Coronary artery (tissue), 2 donors: Measurements from ENCODE around the gene GPC3.

Experiments used
- DNase-seq: peaks from one replicate; pipeline ENCODE4 v3.0.0-alpha.2; 2017; ENCODE audit warnings: low spot score
- H3K27ac ChIP-seq, 2 donors: fragments of 200-600 bp; sonication (generic); one replicate each; pipeline ENCODE4 v1.5.1; 2016 to 2019
- H3K4me3 ChIP-seq: fragments of 200-600 bp; sonication (generic); 2 replicates; pipeline ENCODE4 v1.5.1; 2016; ENCODE audit warnings: mild to moderate bottlenecking, moderate library complexity
- TF ChIP-seq, protein P1 (sequence below): fragments of 200-600 bp; sonication (generic); IDR thresholded peaks from one replicate; pipeline ENCODE4 v1.5.1; 2019; ENCODE audit warnings: antibody characterized with exemption

The GPC3 gene

DNA sequence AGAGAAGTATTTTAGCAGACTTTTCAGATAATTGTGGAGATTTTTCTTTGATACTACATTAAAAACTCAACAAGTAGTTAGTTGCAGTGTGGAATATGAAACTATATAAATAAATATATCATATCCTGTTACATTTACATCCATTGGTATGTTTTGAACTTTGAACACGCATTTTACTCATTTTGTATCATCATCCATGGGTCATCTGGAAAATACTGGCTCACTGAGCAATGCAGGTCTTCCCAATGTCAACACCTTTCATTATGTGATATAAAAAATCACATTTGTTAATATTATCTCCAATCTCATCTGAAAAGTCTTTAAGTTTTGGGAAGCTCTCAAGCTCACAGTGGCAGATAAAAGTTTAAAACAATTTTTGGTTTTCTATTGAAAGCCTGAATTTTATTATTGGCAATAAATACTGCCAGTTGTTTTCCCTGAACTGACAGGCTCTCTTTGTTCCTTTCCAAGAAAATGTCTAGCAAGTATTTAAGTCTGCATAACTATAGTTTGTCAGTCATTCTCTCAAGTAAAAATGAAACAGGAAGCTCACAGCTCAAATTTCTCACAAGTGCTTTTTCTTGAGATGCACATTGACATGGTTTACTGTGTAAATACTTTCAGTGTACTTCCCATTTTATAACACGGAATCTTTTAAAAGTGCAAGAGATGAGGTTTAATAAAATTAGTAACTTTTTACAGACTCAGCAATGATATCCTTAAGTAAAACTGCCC lies 386.6 kb downstream of the GPC3 start:
- TF ChIP-seq, protein P1, sequence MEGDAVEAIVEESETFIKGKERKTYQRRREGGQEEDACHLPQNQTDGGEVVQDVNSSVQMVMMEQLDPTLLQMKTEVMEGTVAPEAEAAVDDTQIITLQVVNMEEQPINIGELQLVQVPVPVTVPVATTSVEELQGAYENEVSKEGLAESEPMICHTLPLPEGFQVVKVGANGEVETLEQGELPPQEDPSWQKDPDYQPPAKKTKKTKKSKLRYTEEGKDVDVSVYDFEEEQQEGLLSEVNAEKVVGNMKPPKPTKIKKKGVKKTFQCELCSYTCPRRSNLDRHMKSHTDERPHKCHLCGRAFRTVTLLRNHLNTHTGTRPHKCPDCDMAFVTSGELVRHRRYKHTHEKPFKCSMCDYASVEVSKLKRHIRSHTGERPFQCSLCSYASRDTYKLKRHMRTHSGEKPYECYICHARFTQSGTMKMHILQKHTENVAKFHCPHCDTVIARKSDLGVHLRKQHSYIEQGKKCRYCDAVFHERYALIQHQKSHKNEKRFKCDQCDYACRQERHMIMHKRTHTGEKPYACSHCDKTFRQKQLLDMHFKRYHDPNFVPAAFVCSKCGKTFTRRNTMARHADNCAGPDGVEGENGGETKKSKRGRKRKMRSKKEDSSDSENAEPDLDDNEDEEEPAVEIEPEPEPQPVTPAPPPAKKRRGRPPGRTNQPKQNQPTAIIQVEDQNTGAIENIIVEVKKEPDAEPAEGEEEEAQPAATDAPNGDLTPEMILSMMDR: no peak
- no peak overlapping the region for H3K4me3 ChIP-seq
- DNase-seq: no peak
- H3K27ac ChIP-seq: no peak overlapping the region

DNA sequence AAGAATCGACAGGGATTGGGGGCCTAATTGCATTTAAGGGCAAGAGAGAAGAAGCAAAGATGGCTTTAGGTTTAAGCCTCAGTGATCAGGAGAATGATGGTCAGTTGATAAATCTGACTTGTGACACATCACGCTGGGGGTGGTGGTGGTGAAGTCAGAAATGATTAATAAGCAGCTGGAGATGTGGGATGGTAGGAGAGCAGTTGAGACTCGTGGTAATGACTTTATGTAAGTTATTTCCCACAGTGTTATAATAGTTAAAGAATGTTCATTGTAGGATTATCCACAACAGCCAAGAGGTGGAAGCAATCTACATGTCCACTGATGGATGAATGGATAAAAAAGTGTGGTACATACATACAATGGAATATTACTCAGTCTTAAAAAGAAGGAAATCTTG lies 391.2 kb downstream of the GPC3 start:
- TF ChIP-seq, protein P1: no peak
- H3K4me3 ChIP-seq: no peak overlapping the region
- no peak for DNase-seq
- H3K27ac ChIP-seq: no peak overlapping the region

DNA sequence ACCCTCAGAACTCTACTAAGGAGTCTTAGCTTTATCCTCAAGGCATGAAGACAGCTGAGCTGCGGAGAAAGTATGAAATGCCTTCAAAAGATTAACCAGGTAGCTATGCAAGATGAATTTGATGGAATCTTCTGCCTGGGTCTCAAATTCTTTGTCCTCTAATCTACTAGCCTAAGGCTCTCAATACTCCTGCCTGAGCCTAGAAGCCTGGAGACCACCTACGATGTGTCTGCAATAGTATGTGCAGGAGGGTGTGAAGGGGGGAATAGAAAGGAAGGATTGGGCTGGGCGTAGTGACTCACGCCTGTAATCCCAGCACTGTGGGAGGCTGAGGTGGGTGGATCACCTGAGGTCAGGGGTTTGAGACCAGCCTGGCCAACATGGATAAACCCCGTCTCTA lies 391.9 kb downstream of the GPC3 start:
- DNase-seq: no peak

DNA sequence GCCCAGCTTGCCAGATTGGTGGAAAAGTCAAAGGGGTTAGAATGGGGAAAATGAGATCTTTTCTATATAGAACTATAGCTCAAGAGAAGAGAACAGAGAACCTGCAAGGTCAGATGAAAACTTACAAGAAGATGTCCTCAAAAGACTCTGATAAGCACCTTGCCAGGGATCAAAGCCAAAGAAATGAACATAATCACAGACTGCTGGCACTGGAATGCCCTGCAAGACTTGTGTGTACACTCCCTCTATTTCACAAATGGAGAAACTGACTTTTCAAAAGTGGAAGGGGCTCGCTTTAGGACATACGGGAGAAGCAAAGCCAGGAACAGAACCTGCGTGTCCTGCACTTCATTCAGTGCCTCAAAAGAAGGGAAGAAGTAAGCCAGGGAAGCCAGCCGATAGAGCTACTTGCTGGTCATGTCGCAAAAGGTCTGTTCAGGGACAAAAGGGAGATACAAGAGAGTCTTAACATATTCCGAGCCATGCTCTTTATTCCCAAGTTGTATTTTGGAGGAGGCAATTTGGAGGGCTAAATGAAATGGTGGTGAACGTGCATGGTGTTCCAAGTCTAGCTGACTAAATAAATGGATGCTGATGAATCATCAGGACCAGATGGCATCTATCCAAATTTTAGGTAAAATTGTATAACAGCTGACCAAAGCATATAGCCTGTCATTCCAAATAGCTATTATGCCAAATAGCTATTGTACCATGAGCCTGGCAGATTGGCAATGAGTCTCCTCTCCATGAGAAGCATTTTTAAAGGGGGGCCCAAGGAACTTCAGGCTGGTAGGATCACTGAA lies 394.5 kb downstream of the GPC3 start:
- TF ChIP-seq, protein P1: no peak
- Histone ChIP-seq H3K27ac (no peak overlapping the region), H3K4me3 (no peak overlapping the region)
- no peak for DNase-seq

More for the DNA sequence above, 391.9 kb downstream of the GPC3 start:
- TF ChIP-seq, protein P1: no peak
- Histone ChIP-seq H3K27ac (no peak overlapping the region), H3K4me3 (no peak overlapping the region)

DNA sequence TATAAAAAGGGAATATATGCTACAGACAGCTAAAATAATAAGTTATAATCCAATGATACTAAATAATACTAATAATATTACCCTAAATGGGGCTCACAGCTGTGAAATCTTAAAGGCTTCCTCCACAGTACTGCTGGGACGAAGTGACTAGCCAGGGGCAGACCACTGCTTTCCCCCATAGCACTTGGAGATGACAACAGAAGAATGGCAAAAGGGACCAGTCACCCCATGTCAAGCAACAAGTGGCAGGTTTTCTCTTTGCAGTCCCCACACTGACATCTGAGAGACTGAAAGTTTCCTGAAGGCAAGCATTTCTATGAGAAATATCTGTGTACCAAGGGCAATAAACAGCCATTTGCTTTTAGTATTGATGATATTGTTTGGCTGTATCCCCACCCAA lies 396.6 kb downstream of the GPC3 start:
- TF ChIP-seq, protein P1: no peak
- no peak for DNase-seq
- H3K4me3 ChIP-seq: no peak overlapping the region
- H3K27ac ChIP-seq: no peak overlapping the region

DNA sequence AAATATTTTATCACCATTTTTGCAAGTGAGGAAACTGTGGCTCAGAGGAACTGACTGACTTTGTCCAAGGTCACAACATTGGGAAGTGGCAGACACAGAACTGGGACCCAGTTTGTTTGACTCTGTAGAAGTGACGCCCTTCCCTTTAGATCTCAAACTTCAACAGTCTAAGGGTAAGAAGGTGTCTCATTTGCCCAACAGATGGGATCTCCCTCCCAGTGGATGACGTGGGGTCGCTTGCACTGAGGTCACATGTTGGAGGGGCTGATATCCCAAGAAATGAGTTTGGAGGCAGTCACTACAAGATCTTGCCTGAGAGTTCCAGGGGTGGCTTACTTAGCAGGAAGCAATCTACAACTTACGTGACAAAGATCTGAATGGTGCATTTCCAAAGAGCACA lies 397.6 kb downstream of the GPC3 start:
- no peak overlapping the region for H3K4me3 ChIP-seq
- DNase-seq: no peak
- no peak overlapping the region for H3K27ac ChIP-seq
- TF ChIP-seq, protein P1: no peak
